HG03342 (cell line): ENCODE measurements around the gene CALHM4.

Source experiments
- ATAC-seq: cut with Tn5 transposase; IDR thresholded peaks from one replicate; pipeline ENCODE4 v1.9.1; 2021; ENCODE audit warnings: mild to moderate bottlenecking, moderate library complexity; ENCODE audit not compliant: unreplicated experiment

Gene CALHM4, protein sequence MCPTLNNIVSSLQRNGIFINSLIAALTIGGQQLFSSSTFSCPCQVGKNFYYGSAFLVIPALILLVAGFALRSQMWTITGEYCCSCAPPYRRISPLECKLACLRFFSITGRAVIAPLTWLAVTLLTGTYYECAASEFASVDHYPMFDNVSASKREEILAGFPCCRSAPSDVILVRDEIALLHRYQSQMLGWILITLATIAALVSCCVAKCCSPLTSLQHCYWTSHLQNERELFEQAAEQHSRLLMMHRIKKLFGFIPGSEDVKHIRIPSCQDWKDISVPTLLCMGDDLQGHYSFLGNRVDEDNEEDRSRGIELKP

DNA sequence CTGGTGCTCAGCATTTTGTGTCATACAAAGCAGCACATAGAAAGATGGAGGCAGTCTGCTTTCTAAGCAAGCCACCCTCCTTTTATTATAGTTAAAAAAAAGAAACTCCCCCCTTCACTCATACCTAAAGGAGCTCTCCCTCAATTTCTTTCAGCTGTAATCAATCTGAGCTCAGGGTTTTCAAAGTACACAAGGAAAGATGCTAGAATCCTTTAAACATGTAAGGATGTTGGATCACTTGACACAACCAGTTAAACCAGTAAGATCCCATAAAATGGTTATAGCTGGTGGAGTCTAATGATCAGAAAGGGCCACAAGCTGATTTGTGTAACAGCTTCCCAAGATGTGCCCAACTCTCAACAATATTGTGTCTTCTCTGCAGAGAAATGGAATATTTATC, at the start of gene CALHM4:
Gene CALHM4, plus strand, starts transcription at position 301 of the 400 bp plus-strand sequence. Its CDS starts 43 bp downstream, at position 344.
- ATAC-seq: no peak

DNA sequence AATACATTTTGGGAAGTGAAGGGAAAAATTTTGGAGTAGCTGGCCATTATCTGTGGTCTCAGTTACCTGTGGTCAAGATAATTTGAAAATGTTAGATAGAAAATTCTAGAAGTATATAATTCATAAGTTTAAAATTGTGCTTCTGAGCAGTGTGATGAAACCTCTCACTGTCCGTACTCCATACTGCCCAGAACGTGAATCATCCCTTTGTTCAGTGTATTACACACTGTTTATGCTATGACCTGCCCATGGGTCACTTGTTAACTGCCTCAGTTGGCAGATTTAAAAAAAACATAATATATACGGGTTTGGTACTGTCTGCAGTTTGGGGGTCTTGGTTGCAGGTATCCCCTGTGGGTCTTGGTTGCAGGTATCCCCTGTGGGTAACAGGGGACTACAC, 46.2 kb upstream of the CALHM4 start:
- no peak for ATAC-seq

DNA sequence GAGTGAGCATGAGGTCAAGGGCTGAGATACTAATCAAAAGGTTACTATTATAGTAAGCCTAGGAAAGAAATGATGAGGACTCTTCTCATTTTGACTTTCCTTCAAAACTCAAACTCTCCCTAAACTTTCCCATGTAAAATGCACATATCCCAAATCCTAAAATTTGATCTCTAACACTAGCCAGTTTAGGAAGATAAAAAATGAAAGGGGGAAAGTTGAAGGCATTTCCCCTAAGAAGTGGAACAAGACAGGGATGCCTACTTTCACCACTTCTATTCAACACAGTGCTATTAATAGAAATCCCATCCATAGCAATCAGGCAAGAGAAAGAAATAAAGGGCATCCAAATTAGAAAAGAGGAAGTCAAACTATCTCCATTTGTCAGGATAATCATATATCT, 45.0 kb upstream of the CALHM4 start:
- ATAC-seq: no peak

DNA sequence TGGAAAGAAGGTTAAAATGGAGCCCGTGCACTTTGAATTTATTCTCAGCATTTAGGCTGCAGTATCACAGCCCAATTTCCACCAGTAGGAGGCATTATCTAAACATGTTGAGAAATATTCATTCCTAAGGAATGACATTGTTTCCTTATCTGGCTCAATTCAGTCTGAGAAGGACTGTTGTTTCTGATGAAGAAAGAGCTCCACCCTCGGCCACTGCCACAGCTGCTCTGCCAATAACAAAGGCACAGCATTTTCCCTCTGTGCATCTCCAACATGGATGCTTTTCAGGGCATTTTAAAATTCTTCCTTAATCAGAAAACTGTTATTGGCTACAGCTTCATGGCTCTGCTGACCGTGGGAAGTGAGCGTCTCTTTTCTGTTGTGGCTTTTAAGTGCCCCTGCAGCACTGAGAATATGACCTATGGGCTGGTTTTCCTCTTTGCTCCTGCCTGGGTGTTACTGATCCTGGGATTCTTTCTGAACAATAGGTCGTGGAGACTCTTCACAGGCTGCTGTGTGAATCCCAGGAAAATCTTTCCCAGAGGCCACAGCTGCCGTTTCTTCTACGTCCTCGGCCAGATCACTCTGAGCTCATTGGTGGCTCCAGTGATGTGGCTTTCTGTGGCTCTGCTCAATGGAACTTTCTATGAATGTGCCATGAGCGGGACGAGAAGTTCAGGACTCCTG, 42.0 kb upstream of the CALHM4 start, which contains the start of gene CALHM5:
Gene CALHM5, plus strand, starts transcription at position 216 of the 687 bp plus-strand sequence. Its CDS starts 58 bp downstream, at position 274.
- no peak for ATAC-seq

DNA sequence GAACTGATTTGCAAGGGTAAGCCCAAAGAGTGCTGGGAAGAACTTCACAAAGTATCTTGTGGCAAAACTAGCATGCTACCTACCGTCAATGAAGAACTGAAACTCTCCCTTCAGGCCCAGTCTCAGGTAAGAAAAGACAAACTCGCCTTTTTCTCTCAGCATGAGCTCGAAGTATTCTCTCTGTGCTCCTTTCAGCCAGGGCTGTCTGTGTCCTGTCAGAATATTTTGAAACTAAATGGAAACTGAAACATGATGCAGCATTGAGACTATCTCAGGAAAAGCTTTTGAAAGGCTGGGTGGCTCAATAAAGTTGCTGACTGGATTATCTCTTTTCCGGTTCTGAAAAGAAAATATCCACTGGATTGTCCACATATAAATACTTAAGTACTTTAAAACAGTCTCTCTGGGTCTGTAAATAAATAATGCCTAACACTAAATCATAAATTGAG, 41.4 kb upstream of the CALHM4 start:
- peak; percentile 69 for ATAC-seq

DNA sequence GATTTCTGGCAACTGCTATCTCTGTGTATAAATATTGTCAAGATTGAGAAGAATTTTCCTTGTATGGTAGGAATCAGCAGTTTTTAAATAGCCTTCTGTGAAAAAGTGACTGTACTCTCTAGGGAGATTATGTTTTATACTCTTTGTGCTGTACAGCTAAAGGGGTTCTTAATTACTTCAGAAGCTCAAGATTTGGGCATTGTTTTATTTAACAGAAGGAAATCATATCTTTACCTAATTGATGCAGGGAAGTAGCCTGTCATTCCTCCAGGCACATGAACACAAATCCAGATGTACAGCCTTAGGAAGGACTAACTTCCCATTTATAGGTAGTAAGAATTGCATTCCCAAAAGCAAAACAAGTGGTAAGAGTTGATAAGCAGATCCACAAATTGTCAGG, 40.8 kb upstream of the CALHM4 start:
- no peak for ATAC-seq

DNA sequence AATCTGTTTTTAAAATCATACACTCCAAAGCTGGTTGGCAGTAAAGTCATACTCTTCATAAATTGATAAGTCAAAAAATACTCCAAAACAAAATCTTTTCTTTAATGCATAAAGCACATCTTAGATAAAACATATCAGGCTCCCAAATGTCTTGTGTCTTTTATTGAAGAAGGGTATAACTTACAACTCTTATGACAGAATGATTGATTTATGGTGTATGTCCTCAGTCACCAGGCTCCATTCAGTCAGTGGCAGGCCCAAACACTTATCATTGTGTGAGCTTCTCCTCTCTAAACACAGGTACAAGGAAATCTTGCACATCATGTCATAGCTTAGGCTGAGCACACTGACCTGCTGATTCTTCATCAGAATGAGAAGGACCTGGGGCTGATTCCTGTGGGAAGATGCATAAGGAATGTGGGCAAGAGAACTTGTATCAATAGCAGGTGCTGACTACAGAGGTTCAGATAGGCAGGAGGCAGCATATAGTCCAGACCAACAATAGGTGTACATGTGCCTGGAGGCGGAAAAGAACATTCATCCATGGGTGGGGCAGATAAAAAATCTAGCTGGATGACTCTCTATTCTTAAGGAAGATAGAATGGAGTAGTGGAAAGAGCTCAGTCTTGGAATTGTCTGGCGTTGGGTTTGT, 40.2 kb upstream of the CALHM4 start:
- no peak for ATAC-seq

DNA sequence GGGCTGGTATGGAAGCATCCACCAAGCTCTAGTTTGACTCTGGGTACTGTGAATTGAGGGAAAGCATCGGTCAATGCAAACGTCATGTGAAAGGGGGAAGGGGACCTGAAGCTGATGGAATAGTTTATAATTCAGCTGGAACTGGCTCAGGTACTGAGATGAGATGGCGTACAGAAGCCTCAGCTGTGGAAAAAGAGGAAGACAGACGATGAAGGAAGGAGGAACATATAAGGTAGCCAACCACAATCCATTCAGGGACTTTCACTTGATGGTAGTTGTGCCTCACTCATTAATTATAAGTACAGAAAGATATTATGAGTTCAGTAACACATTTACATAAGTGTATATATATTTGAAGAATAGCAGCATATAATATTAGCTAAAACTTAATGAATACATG, 39.4 kb upstream of the CALHM4 start:
- no peak for ATAC-seq

DNA sequence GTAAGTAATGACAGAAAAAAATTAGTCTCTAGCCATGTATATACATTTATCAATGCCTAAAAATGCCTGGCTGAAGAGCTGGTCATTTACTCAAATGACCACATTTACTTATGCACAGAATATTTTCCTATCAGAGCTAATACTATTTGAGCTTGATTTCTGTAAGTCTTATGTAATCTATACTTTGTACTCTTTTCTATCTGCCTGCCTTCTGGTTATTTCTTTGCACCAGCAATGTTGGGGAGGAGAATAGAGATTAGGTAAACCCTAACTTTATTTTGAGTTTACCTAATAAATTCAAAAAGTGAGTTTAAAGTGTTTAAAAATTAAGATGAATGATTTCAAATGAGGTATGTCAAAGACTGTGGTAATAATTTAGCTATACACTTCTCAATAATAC, 38.4 kb upstream of the CALHM4 start:
- ATAC-seq: no peak

DNA sequence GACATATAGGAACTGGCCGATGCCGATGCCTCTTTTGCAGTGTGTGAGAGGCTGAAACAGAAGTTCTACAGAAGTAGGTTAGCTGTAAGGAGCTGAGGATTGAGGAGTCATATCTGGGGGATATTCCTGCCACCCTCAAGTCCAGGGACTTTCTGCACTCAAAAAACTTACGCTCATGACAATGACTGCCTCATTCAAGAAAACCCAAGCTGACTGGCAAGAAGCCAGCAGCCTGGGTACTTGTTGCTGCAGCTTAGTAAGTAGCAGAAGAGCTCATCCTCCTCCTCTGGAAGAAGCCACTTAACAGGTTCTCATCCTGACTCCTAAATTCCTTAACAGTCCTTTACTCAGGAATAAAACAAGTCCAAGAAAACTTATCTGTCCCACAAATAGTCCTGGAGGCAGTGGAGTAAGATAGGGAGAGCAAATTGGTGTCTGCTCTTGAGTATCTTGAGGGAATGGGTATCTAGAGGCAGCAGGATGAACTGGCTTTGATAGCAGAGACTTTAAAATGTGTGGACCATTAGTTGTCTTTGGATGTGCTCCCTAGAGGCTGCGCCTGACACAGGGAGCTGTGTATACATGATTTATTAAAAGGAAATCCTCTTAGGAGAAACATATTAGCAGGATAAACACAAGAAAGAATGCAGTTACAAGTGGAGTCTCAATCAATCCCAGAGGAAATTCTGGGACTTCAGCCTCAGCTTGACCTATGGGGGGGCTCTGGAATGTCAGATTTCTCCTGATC, 34.8 kb upstream of the CALHM4 start:
- ATAC-seq: no peak

DNA sequence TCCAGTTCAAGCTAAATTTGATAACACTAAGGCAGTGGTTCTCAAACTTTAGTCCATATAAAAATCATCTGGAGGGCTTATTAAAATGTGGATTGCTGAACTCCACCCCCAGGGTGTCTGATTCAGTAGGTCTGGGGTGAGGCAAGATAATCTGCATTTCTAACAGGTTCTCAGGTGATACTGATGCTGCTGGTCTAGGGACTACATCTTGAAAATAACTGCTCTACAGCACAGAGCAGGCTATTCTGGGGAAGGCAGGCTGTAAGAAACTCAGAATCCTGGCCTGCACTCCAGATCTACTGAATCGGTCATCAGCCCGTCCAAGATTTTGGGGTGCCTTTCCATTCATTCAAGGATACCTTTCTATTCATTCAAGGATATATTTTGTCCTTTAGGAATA, 30.7 kb upstream of the CALHM4 start:
- no peak for ATAC-seq

DNA sequence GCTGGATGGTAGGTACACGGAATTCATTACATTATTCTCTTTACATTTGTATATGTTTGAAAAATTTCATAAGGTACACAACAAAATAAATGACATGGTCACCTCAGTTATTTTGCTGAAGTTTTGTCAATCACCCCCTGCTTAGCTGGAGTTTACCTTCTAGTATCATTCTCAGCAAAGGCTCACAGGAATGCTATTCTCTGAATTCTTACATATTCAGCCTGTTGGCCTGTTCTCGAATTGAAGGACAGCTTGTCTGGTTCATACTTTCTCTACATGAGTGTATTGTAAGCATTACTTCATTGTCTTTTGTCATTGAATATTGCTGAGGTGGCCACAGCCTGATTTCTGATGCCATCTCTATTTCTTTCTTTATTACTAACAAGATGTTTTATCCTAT, 29.3 kb upstream of the CALHM4 start:
- ATAC-seq: no peak

DNA sequence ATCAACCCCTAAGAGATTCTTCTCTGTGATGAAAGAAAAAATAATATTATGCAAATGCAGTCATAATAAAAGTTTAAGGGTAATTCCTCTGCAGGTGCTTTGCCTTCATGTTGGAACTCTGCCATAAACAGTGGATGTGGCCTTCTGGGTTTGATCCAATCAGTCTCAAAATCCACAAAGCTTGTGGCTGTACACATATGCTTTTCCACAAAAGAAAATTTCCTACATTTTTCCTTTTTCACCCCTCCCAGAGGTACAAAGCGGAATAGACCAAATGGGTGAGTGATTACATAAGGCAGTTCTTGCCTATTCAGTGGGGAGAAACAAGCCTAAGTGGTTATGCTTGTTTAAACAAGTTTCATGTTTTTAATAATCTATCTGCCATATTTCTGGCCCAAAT, 25.4 kb upstream of the CALHM4 start:
- ATAC-seq: no peak

DNA sequence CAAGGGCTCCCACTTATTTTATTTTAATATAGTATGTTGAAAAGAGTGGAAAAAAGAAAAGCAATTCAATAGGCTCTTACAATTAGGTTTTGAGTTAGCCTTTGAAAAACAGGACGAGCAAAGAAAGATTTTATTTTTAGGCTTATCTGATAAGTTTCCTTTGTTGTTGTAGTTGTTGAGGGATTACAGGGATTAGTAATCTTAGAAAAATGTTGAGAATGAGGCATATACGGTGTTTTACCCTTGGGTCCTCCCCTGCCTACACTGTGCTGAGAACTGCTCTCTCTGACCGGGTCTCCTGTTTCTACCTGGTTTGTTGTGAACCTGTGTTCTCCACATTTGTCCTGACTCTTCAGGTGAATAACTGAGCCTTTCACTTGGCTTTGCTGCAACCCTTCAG, 24.8 kb upstream of the CALHM4 start:
- ATAC-seq: no peak

DNA sequence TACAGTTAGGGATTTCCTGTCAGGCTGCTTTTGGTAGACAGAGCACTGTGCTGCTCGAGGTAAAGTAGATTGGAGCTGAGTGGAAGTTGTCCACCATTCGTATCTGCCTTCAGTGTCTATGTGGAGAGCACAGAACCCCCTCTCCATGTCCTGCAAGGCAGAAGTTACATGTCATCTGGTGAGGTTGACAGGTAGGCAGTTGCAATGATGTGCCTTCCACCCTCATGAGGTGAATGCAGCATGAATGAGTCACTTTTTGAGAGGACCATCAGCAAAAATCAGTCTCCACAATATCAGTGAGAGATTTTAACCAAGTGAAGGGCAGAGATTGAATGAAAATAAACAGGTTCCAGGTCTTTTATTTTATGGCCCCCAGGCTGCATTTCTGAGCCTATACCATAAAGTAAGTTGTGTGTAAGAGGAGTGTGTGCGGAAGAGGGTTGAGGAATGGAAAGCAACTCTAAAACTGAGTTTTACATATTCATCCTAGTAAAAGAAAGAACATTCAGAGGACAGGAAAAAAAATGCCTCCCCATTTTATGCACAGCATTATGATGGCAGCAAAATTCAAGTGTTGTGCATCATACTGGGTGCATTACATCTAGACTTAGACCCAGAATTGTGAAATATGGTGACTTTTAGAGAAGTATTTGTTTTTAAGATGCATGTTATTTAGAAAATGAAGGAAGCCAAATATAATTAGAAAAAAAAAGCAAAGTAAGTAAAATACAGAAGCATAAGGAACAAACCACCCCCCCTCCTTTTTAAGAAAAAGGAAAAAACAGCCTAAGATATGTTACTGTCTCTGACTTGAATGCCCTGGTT, 23.9 kb upstream of the CALHM4 start:
- ATAC-seq: no peak

DNA sequence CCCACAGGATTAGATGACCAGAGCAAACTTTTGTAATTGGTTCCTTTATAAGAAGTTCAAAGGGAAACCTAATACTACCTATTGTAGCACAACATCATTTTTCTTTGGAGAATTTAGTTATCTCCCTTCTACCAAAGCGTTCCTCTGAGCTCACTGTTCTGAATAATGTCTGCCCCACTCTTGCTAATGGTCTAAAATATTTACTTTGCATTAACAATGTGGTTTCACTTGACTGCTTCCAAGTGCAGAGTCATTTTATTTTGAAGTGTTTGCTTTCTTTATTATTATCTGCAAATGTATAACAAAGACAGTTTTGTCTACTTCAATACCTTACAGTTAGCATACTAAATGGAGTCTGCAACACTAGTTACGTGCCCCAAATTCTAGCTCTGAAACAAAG, 23.1 kb upstream of the CALHM4 start:
- ATAC-seq: no peak

DNA sequence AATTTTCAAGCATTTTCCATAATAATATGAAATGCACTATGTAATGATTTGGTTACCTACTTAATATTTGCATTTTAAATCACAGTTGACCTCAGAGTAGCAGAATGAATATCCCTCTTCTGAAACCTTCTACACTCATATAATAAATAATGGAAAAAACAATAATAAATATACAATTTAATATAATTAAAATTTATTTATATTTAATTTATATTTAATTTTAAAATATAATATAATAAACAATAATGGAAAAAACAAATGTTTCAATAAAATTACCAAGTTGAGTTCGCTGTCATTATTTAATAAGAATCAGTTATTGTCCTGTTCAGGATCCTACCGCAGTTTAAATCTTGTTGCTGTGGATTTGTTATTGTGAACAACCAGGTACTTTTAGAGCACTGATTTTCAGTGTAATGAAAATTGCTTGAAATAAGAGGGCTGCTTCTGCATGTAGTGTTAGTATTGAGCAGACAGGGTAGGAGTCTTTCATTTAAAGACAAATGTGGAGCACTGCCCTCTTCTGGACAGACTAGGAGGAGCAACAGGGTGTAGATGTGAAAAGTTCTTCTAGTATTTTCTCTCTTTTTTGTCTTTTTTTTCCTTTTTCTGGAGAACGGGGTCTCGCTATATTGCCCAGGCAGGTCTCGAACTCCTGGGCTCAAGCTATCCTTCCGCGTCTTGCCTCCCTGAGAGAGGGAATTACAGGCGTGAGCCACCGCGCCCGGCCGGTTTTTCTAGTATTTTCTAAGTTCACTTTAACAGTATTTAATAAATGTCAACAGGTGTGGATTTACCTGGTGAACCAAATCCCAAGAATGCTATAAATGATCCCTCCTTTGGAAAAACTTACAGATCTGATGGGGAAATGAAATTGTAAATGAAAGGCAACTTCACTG, 21.6 kb upstream of the CALHM4 start:
- ATAC-seq: peak; percentile 82

DNA sequence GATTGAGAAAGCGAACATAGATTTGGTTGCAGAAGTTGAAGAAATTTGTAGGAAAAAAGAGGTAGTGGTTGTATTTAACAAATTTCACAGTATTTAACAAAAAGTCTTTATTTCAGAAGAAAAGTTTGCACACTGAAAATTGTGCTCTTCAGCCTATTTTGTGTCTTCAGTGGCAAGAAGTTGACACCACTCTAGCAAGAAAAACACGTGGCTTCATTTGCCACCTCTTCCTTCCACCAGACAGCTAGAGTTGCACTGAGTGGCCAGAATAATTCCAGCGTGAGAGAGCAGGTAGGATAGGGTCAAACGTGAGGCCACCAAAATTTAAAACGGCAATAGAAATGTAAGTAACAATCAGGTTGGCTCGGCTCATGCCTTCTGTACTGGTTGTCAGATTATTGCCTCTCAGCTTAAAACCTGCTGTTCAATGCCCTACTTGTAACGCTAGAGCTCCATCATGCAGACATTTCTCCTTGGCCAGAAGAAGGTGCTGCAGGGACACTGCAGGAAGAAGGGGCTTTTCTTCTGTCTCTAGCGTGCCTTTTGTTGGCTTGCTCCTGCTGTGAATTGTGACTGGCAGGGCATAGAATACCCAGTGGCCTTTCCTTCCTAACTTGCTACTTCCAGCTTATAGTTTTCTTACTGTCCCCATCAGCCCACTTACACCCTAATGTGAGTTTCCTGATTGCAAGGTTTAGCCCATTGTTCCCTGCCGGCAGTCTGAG, 20.2 kb upstream of the CALHM4 start:
- ATAC-seq: no peak

DNA sequence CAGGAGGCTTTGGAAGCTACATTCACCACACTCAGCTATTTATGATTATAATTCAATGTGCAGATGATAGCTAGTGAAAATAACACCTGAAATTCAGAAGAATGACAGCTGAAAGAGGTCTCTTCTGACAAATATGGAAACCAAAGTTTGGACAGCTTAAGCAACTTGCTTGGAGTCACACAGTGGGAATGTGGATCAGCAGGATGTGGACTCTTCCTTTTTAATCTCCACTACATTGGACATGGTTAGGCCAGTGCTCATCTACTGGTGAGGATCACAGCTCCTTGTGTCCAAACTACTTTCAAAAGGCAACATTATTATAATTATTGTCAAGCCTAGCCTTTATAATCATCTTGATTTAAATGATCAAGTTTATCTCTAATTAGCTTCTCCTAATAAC, 18.4 kb upstream of the CALHM4 start:
- ATAC-seq: no peak
